ENCODE data around the gene DCT.

- TF ChIP-seq CTCF (IDR thresholded peaks at IDR 0.05) (no peak), POLR2A (IDR thresholded peaks at IDR 0.05) (no peak)
Observed at GRCh38 chr13:94411747-94412146, 67.7 kb downstream of the DCT start.
